Suprapubic skin (tissue), 4 donors: Measurements from ENCODE around the gene RARRES1. TPM values are rescaled to one million over a fixed set of nuclear protein-coding genes. Genes with fewer than 3 reads are reported as not detected.
A peak's percentile ranks its signal among the peaks of the same experiment; 100 is the strongest.

Source experiments
- DNase-seq, 2 donors: peaks; one replicate each; pipeline ENCODE4 v3.0.0-alpha.2; 2019; ENCODE audit warnings: low spot score in 2 of 2
- H3K27ac ChIP-seq: fragments of 200-600 bp; sonication (generic); one replicate; pipeline ENCODE4 v1.5.1; 2019
- H3K27me3 ChIP-seq: fragments of 200-600 bp; sonication (generic); one replicate; pipeline ENCODE4 v1.5.1; 2019
- H3K36me3 ChIP-seq: fragments of 200-600 bp; sonication (generic); one replicate; pipeline ENCODE4 v1.5.1; 2019
- H3K4me1 ChIP-seq: fragments of 200-600 bp; sonication (generic); one replicate; pipeline ENCODE4 v1.5.1; 2019
- H3K4me3 ChIP-seq: fragments of 200-600 bp; sonication (generic); one replicate; pipeline ENCODE4 v1.5.1; 2019; ENCODE audit warnings: mild to moderate bottlenecking
- H3K9me3 ChIP-seq: fragments of 200-600 bp; sonication (generic); one replicate; pipeline ENCODE4 v1.5.1; 2019
- CTCF ChIP-seq, 2 donors: fragments of 200-600 bp in 1 of 2; fragments of 450-650 bp in 1 of 2; sonication (generic) in 1 of 2; IDR thresholded peaks; one replicate each; pipeline ENCODE4 v1.5.1; 2016 to 2019; ENCODE audit warnings: antibody characterized with exemption in 2 of 2, mild to moderate bottlenecking in 1 of 2, moderate library complexity in 1 of 2
- EP300 ChIP-seq: sonication (generic); formaldehyde crosslinking; IDR thresholded peaks from one replicate; pipeline ENCODE4 v1.6.1; 2017; ENCODE audit warnings: antibody characterized with exemption
- POLR2A ChIP-seq, 2 donors: fragments of 450-650 bp; IDR thresholded peaks; one replicate each; pipeline ENCODE4 v1.6.1; 2017; ENCODE audit warnings: antibody characterized with exemption in 2 of 2, mild to moderate bottlenecking in 2 of 2, moderate library complexity in 2 of 2
- POLR2AphosphoS5 ChIP-seq, 3 donors: sonication (generic); formaldehyde crosslinking; IDR thresholded peaks; one replicate each; pipeline ENCODE4 v1.6.1; 2017; ENCODE audit warnings: antibody characterized with exemption in 3 of 3
- WGBS: methylation state at CpG from one replicate; pipeline ENCODE4 v1.1.5; 2018; 5-methylcytosine and 5-hydroxymethylcytosine counted together
- total RNA-seq, 4 donors: library from RNA; depleted of rRNA; stranded (reverse); fragments of >200 nt; gene quantifications; one replicate each; pipeline ENCODE4 v1.1.0, GENCODE V29; 2016

Gene RARRES1
- total RNA-seq, 4 donors from 2014 or later, result 5.6 to 23.4 (median 19.5) TPM

DNA sequence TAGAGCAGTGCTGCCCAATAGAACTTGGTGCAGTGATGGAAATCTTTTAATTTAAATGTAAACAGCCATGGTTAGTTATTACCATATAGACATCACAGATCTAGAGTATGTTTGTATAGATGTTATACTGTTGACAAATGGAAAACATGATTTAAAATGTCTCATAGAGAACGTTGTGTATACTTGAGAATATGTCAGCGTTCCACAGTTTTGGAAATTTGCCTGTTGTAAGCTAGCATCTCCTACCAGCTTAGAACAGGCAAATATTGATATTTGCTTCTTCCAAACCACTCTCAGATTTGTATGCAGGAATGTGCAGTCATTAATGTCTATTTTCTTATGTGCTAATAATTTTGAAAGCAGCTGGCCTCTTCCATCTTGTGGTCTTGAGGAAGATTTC is 51.4 kb downstream of the RARRES1 start:
- H3K27me3 ChIP-seq, result no peaks in the 10 kb centered on the region
- TF ChIP-seq CTCF (IDR thresholded peaks at IDR 0.05) (no peak), EP300 (no peak), POLR2AphosphoS5 (IDR thresholded peaks at IDR 0.05) (no peak), POLR2A (IDR thresholded peaks at IDR 0.05) (no peak)
- 82% methylated on average over 2 of the region's 2 CpGs for WGBS
- H3K9me3 ChIP-seq, result no peaks in the 10 kb centered on the region
- no peak overlapping the region for H3K4me3 ChIP-seq
- H3K36me3 ChIP-seq, result peaks cover 15% of the 10 kb centered on the region
- no peak for DNase-seq
- H3K27ac ChIP-seq, result no peak overlapping the region
- no peaks in the 10 kb centered on the region for H3K4me1 ChIP-seq

DNA sequence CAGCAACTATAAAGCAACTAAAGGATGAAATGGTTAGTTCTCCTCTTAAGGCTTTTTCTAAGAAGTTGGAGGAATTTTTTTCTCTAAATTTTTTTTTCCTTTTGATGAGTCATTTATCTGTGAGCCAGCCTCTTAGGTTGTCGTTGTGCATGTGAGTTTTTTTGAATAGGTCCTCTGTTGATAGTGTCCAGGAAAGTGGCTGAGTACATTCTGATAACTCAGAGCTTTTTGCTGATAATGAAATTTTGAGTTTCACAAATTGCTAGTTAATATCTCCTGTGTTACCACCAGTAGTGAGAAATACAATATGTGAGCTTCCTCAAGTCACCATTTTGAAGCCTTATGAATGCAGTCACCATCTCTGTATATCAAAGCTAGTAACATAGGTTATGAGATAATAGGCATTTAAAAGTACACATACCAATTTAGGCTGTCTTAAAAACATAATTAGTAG is 52.7 kb downstream of the RARRES1 start:
- DNase-seq, result no peak
- no peak overlapping the region for H3K27ac ChIP-seq
- H3K27me3 ChIP-seq, result no peaks in the 10 kb centered on the region
- WGBS, result 40% methylated on average over 1 of the region's 1 CpG
- no peak for TF ChIP-seq POLR2AphosphoS5 (IDR thresholded peaks at IDR 0.05)
- no peak for TF ChIP-seq CTCF (IDR thresholded peaks at IDR 0.05)
- TF ChIP-seq EP300, result no peak
- no peak for TF ChIP-seq POLR2A (IDR thresholded peaks at IDR 0.05)
- peaks cover 15% of the 10 kb centered on the region for H3K36me3 ChIP-seq
- no peaks in the 10 kb centered on the region for H3K9me3 ChIP-seq
- no peaks in the 10 kb centered on the region for H3K4me1 ChIP-seq
- H3K4me3 ChIP-seq, result no peak overlapping the region

- Histone ChIP-seq H3K9me3 (no peaks in the 10 kb centered on the region), H3K36me3 (peaks cover 15% of the 10 kb centered on the region), H3K27me3 (no peaks in the 10 kb centered on the region), H3K27ac (no peak overlapping the region), H3K4me3 (no peak overlapping the region), H3K4me1 (no peaks in the 10 kb centered on the region)
- TF ChIP-seq POLR2AphosphoS5 (IDR thresholded peaks at IDR 0.05) (no peak), POLR2A (IDR thresholded peaks at IDR 0.05) (no peak), EP300 (no peak), CTCF (IDR thresholded peaks at IDR 0.05) (no peak)
- DNase-seq, result no peak
- WGBS, result 91% methylated on average over 2 of the region's 2 CpGs
These were observed 53.6 kb downstream of the RARRES1 start for GRCh38 chr3:158678687-158679086.

DNA sequence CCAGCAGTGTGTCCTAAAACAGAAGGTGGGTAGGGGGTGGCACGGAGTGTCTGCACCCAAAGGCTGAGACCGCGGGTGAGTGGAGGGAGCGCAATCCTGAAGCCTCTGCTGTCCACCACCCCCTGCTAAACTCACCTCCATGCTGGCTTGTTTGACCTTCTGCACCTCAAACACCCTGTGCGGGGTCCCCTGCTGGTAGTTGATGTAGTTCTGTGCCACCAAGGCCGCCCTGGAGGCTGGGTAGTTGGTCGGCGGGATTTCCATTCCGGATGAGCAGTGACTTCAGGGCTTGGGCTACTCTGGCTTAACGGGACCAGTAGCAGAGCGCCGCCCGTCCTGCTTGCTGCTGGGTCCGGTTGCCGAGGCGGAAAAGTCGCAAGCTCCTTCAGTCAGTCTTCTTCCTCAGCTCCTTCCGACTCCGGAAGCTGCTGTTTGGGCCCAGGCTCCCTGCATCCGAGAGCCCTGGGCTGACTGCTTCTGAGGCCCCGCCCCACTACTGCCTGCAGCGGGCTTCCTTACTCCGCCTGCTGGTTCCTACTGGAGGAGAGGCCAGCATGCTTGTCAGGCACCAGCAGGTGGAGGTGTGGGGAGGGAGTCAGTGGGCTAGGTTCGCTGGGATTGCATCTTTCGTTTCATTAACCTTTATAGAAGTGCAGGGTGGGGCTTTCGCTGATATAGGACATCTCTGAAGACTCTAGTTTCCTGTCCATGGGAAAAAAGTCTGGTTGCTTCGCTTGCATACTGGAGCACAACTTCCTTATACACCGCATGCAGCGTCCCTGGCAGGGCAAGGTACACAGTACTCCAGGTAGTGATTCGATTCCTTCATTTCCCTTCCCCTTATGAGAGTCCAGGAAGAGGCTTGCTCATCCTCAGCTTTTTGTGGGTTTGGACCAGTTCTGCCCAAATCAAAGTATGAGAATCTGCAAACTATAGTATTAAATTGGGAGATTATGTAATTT is 59.8 kb downstream of the RARRES1 start, which contains the start of gene LXN:
LXN (minus strand) TSS at position 434 of the 962 bp plus-strand sequence; CDS start at position 264, 170 bp downstream.
- H3K9me3 ChIP-seq, result no peaks in the 10 kb centered on the region

More for the DNA sequence above, 59.8 kb downstream of the RARRES1 start, which contains the start of gene LXN:
- peak; percentile 17 to 65 for TF ChIP-seq CTCF (IDR thresholded peaks at IDR 0.05)
- TF ChIP-seq POLR2A (IDR thresholded peaks at IDR 0.05), result no peak
- Histone ChIP-seq H3K27ac (peak within 1 kb of the TSS; percentile 82), H3K4me3 (peak within 1 kb of the TSS; percentile 63), H3K4me1 (peaks cover 15% of the 10 kb centered on the region), H3K27me3 (no peaks in the 10 kb centered on the region), H3K36me3 (peaks cover 24% of the 10 kb centered on the region)
- peak; percentile 78 to 88 for DNase-seq
- 14% methylated on average over 27 of the region's 30 CpGs for WGBS
